SK-N-SH (cell line): ENCODE measurements around the gene CDHR2. TPM values are rescaled to one million over a fixed set of nuclear protein-coding genes. Genes with fewer than 3 reads are reported as not detected.

ENCODE experiments used
- CTCF ChIA-PET: fragments of 300-600, 350-600 bp; formaldehyde crosslinking; extraction: SDS; loops from one replicate; lab custom pipeline; 2021; lab: Yijun Ruan, JAX
- POLR2A ChIA-PET: fragments of 350-600 bp; sonication (Branson Sonifier 250); formaldehyde crosslinking; extraction: SDS; loops from one replicate; lab custom pipeline; 2020; ENCODE audit warnings: antibody characterized with exemption, inconsistent platforms; lab: Yijun Ruan, JAX
- DNase-seq: peaks from one replicate; pipeline ENCODE4 v3.0.0; 2012
- H2AFZ ChIP-seq: fragments of 200-600 bp; sonication (generic); 2 replicates; pipeline ENCODE4 v1.8.1; 2016; ENCODE audit warnings: antibody characterized with exemption, mild to moderate bottlenecking, low read depth
- H3F3A ChIP-seq: fragments of 200-600 bp; sonication (generic); replicated peaks from 2 replicates; pipeline ENCODE3; 2016; ENCODE audit warnings: antibody characterized with exemption, mild to moderate bottlenecking; ENCODE audit not compliant: insufficient read depth
- H3K27ac ChIP-seq, 2 experiments: fragments of 200-500 bp in 1 of 2; fragments of 200-600 bp in 1 of 2; sonication (Bioruptor generic) in 1 of 2; sonication (generic), shearing (Covaris generic) in 1 of 2; 2 replicates each; pipeline versions ENCODE4 v1.5.1 to v1.6.1; 2014 to 2016; ENCODE audit warnings: low read depth in 2 of 2, inconsistent platforms in 1 of 2, low read length in 1 of 2, mild to moderate bottlenecking in 1 of 2, mixed read lengths in 1 of 2
- H3K27me3 ChIP-seq: fragments of 200-600 bp; sonication (generic), shearing (Covaris generic); 2 replicates; pipeline ENCODE4 v1.6.1; 2016; ENCODE audit warnings: mixed run types; ENCODE audit not compliant: insufficient read depth
- H3K36me3 ChIP-seq, 2 experiments: fragments of 200-500 bp in 1 of 2; fragments of 200-600 bp in 1 of 2; sonication (Bioruptor generic) in 1 of 2; sonication (generic) in 1 of 2; replicated peaks in 1 of 2; 2 replicates each; pipeline versions ENCODE3 to v1.5.1; 2014 to 2016; ENCODE audit warnings: low read length in 1 of 2, mild to moderate bottlenecking in 1 of 2; ENCODE audit not compliant: insufficient read depth in 2 of 2, control insufficient read depth in 1 of 2
- H3K4me1 ChIP-seq, 2 experiments: fragments of 200-500 bp in 1 of 2; fragments of 200-600 bp in 1 of 2; sonication (Bioruptor generic) in 1 of 2; sonication (generic), shearing (Covaris generic) in 1 of 2; 2 replicates each; pipeline versions ENCODE4 v1.5.1 to v1.6.1; 2014 to 2016; ENCODE audit warnings: low read depth in 1 of 2, low read length in 1 of 2, mixed run types in 1 of 2; ENCODE audit not compliant: insufficient read depth in 2 of 2, control insufficient read depth in 1 of 2
- H3K4me2 ChIP-seq: fragments of 200-600 bp; sonication (generic), shearing (Covaris generic); 2 replicates; pipeline ENCODE4 v1.6.1; 2017; ENCODE audit warnings: mixed run types
- H3K4me3 ChIP-seq, 2 experiments: fragments of 200-500 bp in 1 of 2; fragments of 200-600 bp in 1 of 2; sonication (Bioruptor generic) in 1 of 2; sonication (generic), shearing (Covaris generic) in 1 of 2; 2 replicates each; pipeline versions ENCODE4 v1.5.1 to v1.8.1; 2014 to 2016; ENCODE audit warnings: low read depth in 2 of 2, inconsistent platforms in 1 of 2, low read length in 1 of 2, mild to moderate bottlenecking in 1 of 2, mixed read lengths in 1 of 2, moderate library complexity in 1 of 2
- H3K79me2 ChIP-seq: fragments of 200-600 bp; sonication (generic); 2 replicates; pipeline ENCODE4 v1.8.1; 2017; ENCODE audit warnings: mild to moderate bottlenecking; ENCODE audit not compliant: insufficient read depth
- H3K9ac ChIP-seq: fragments of 200-600 bp; sonication (generic); 2 replicates; pipeline ENCODE4 v1.6.1; 2017; ENCODE audit warnings: mixed run types
- H3K9me2 ChIP-seq: fragments of 200-600 bp; sonication (generic); 2 replicates; pipeline ENCODE4 v1.6.1; 2017; ENCODE audit warnings: mixed run types
- H3K9me3 ChIP-seq: fragments of 200-600 bp; sonication (generic); 2 replicates; pipeline ENCODE4 v1.6.1; 2017; ENCODE audit warnings: mixed run types, mild to moderate bottlenecking, moderate library complexity
- H4K20me1 ChIP-seq: fragments of 200-600 bp; sonication (generic); 2 replicates; pipeline ENCODE4 v1.6.1; 2017; ENCODE audit warnings: mild to moderate bottlenecking, mixed run types; ENCODE audit not compliant: insufficient read depth
- CHD2 ChIP-seq: fragments of 150-350 bp; IDR thresholded peaks from 2 replicates; pipeline ENCODE4 v1.6.1; 2018; ENCODE audit warnings: low read length; ENCODE audit not compliant: partially characterized antibody
- CTCF ChIP-seq: fragments of 200-600 bp; sonication (generic); IDR thresholded peaks from 2 replicates; pipeline ENCODE4 v1.6.1; 2017; ENCODE audit warnings: antibody characterized with exemption, mild to moderate bottlenecking, moderate library complexity
- EP300 ChIP-seq, 2 experiments: IDR thresholded peaks; 2 replicates each; pipeline versions ENCODE4 v1.4.0 to v1.6.1; 2012; ENCODE audit warnings: borderline replicate concordance in 1 of 2, low read depth in 1 of 2, low read length in 1 of 2
- FOSL2 ChIP-seq: IDR thresholded peaks from 2 replicates; pipeline ENCODE4 v1.4.0; 2012; ENCODE audit warnings: low read depth, mild to moderate bottlenecking, moderate library complexity, borderline replicate concordance
- FOXJ3 ChIP-seq: sonication (generic); formaldehyde crosslinking; IDR thresholded peaks from 2 replicates; pipeline ENCODE4 v1.5.1; 2020; ENCODE audit warnings: mild to moderate bottlenecking, missing genetic modification reagents
- FOXM1 ChIP-seq: IDR thresholded peaks from 2 replicates; pipeline ENCODE4 v1.4.0; 2012; ENCODE audit warnings: low read depth, mild to moderate bottlenecking
- GABPA ChIP-seq: IDR thresholded peaks from 2 replicates; pipeline ENCODE4 v1.4.0; 2012; ENCODE audit warnings: low read depth, mild to moderate bottlenecking
- GATA2 ChIP-seq: sonication (generic); formaldehyde crosslinking; IDR thresholded peaks from 2 replicates; pipeline ENCODE4 v1.5.0; 2020; ENCODE audit warnings: mild to moderate bottlenecking, missing genetic modification reagents
- IRF3 ChIP-seq: fragments of 150-350 bp; IDR thresholded peaks from 2 replicates; pipeline ENCODE4 v1.6.1; 2016; ENCODE audit warnings: mild to moderate bottlenecking, low read depth, low read length
- JUND ChIP-seq: IDR thresholded peaks from 2 replicates; pipeline ENCODE4 v1.4.0; 2012
- MAX ChIP-seq: IDR thresholded peaks from 2 replicates; pipeline ENCODE4 v1.4.0; 2012; ENCODE audit warnings: low read depth
- MEF2A ChIP-seq: IDR thresholded peaks from 2 replicates; pipeline ENCODE4 v1.4.0; 2012; ENCODE audit warnings: low read depth, borderline replicate concordance
- MXI1 ChIP-seq: IDR thresholded peaks from 2 replicates; pipeline ENCODE4 v1.6.1; 2012; ENCODE audit warnings: mild to moderate bottlenecking, low read depth, low read length, improper control_type of control experiment
- NRF1 ChIP-seq: IDR thresholded peaks from 2 replicates; pipeline ENCODE4 v1.6.1; 2012; ENCODE audit warnings: low read depth, mild to moderate bottlenecking, low read length
- PBX3 ChIP-seq: IDR thresholded peaks from 2 replicates; pipeline ENCODE4; 2012
- POLR2AphosphoS5 ChIP-seq: IDR thresholded peaks from 2 replicates; pipeline ENCODE4 v1.6.1; 2012; ENCODE audit warnings: low read depth, low read length
- RCOR1 ChIP-seq: fragments of 150-350 bp; IDR thresholded peaks from 2 replicates; pipeline ENCODE4 v1.6.1; 2017; ENCODE audit warnings: antibody characterized with exemption, low read length
- ZBTB33 ChIP-seq: IDR thresholded peaks from 2 replicates; pipeline ENCODE4 v1.4.0; 2012; ENCODE audit warnings: low read depth, borderline replicate concordance
- WGBS: methylation state at CpG from one replicate; pipeline ENCODE4 v1.1.6; 2017; ENCODE audit warnings: low lambda C conversion rate; 5-methylcytosine and 5-hydroxymethylcytosine counted together
- polyA plus RNA-seq, 3 experiments: library from polyadenylated mRNA; depleted of rRNA; stranded (reverse); fragments of >200 nt; gene quantifications; 2 replicates each; pipeline ENCODE4 v1.2.3, GENCODE V29; 2012

CDHR2 gene
- polyA plus RNA-seq, 1 of the 3 experiments (the other 2 are of a cell fraction): not detected

GRCh38 chr5:176629317-176629852 is 80.2 kb downstream of the CDHR2 start:
- Histone ChIP-seq H3K9me2 (no peaks in the 10 kb centered on the region), H3F3A (no peaks in the 10 kb centered on the region), H3K9ac (no peak overlapping the region), H3K9me3 (no peaks in the 10 kb centered on the region), H2AFZ (no peak overlapping the region), H3K27me3 (peaks cover 38% of the 10 kb centered on the region; the same call in 1 of the 2 replicates), H3K4me2 (peak overlapping the region; percentile 90), H3K36me3 (no peaks in the 10 kb centered on the region), H3K79me2 (no peaks in the 10 kb centered on the region), H3K27ac (no peak overlapping the region), H4K20me1 (no peaks in the 10 kb centered on the region), H3K4me3 (no peak overlapping the region; a peak in 1 of 4 replicates), H3K4me1 (peaks cover 0 to 9% of the 10 kb centered on the region in 2 experiments; a peak in 1 of 4 replicates)
- WGBS: 49% methylated on average over 26 of the region's 34 CpGs
- no peak for TF ChIP-seq FOXM1
- ChIA-PET CTCF (interaction anchor here (0.6 to 3.5 kb wide), 9 partner anchors 8 to 758 kb away, joined by 3 to 16 read pairs (median 5); partner anchors contain the start of genes CPLX2 and TSPAN17), POLR2A (interaction anchor here (1.5 kb wide), 1 partner anchor 18 kb away, joined by 6 read pairs; the partner anchor contains the start of gene TSPAN17)
- DNase-seq: peak; percentile 51

GRCh38 chr5:176629853-176630680 is 80.9 kb downstream of the CDHR2 start, which contains the start of the genes EIF4E1B and SNCB:
Gene EIF4E1B (plus strand): TSS chr5:176630675. CDS start chr5:176642788, 12,113 bp downstream.
Gene SNCB (minus strand): TSS chr5:176630534. CDS start chr5:176629654, 880 bp downstream.
- H3K27ac ChIP-seq: no peak within 1 kb of the TSS
- CTCF ChIA-PET: interaction anchor here (0.6 to 3.5 kb wide), 10 partner anchors 9 to 900 kb away, joined by 3 to 16 read pairs (median 6); partner anchors contain the start of genes CLTB, CPLX2, TSPAN17 and ZNF346
- no peaks in the 10 kb centered on the region for H3F3A ChIP-seq
- WGBS: 1% methylated on average over 21 of the region's 94 CpGs
- H3K9ac ChIP-seq: no peak within 1 kb of the TSS
- peak; percentile 91 for DNase-seq
- POLR2A ChIA-PET: interaction anchor here (1.0 to 1.5 kb wide), 2 partner anchors 17 to 92 kb away, joined by 3 to 6 read pairs; partner anchors contain the start of gene TSPAN17
- H3K9me2 ChIP-seq: no peaks in the 10 kb centered on the region
- no peaks in the 10 kb centered on the region for H3K9me3 ChIP-seq
- H3K4me2 ChIP-seq: peak within 1 kb of the TSS; percentile 90
- H3K79me2 ChIP-seq: no peaks in the 10 kb centered on the region
- peak within 1 kb of the TSS; percentile 68; the same call in 1 of the 2 replicates for H2AFZ ChIP-seq
- H4K20me1 ChIP-seq: no peaks in the 10 kb centered on the region
- H3K27me3 ChIP-seq: peaks cover 38% of the 10 kb centered on the region; the same call in 1 of the 2 replicates
- peaks cover 0 to 9% of the 10 kb centered on the region in 2 experiments; a peak in 1 of 4 replicates for H3K4me1 ChIP-seq
- H3K4me3 ChIP-seq: peak within 1 kb of the TSS; percentile 40 to 59
- no peaks in the 10 kb centered on the region for H3K36me3 ChIP-seq
- peak; percentile 26 for TF ChIP-seq CHD2
- no peak for TF ChIP-seq IRF3
- TF ChIP-seq JUND: no peak
- TF ChIP-seq POLR2AphosphoS5: no peak
- 0 out of 2 replicates have a peak, but pooled peaks have one; percentile 8 for TF ChIP-seq MXI1
- TF ChIP-seq MAX: 0 out of 2 replicates have a peak, but pooled peaks have one; percentile 38
- no peak for TF ChIP-seq FOSL2
- no peak for TF ChIP-seq ZBTB33
- TF ChIP-seq EP300 (IDR thresholded peaks at IDR 0.05; ENCODE audit: borderline replicate concordance in 1 of 2, low read depth in 1 of 2, low read length in 1 of 2): no peak
- no peak for TF ChIP-seq GATA2 (CRISPR knock-in tag)
- no peak for TF ChIP-seq NRF1
- no peak for TF ChIP-seq FOXJ3
- peak; percentile 15 for TF ChIP-seq CTCF
- no peak for TF ChIP-seq RCOR1
- no peak for TF ChIP-seq GABPA
- no peak for TF ChIP-seq MEF2A
- TF ChIP-seq PBX3: peak; percentile 92
